Thyroid gland (tissue), 4 donors: ENCODE results near the gene ZNF496.
"Not testable (repeated sequence)": the region's sequence is repeated elsewhere in the genome, so short reads cannot be mapped to it uniquely, and the experiment has no call there.

ENCODE experiments used
- POLR2A ChIP-seq, 2 donors: fragments of 450-650 bp; IDR thresholded peaks; one replicate each; pipeline ENCODE4 v1.6.1; 2017; ENCODE audit warnings: antibody characterized with exemption in 2 of 2, mild to moderate bottlenecking in 2 of 2, moderate library complexity in 1 of 2
- TF ChIP-seq, protein P1 (sequence below), 6 experiments: fragments of 200-600 bp in 3 of 6; fragments of 450-650 bp in 3 of 6; sonication (generic) in 3 of 6; IDR thresholded peaks; one replicate each; pipeline ENCODE4 v1.5.1; 2016 to 2019; ENCODE audit warnings: antibody characterized with exemption in 6 of 6, mild to moderate bottlenecking in 2 of 6, inconsistent platforms in 1 of 6, moderate library complexity in 1 of 6

DNA sequence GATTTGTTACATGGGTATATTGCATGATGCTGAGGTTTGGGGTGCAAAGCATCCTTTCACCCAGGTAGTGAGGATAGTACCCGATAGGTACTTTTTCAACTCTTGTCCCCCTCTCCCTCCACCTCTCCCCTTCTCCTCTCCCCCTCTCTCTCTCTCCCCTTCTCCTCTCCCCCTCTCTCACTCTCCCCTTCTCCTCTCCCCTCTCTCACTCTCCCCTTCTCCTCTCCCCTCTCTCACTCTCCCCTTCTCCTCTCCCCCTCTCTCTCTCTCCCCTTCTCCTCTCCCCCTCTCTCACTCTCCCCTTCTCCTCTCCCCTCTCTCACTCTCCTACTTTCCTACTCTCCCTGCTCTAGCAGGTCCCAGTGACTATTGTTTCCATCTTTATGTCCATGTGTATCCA lies 31.3 kb upstream of the ZNF496 start:
- not testable (repeated sequence) for TF ChIP-seq POLR2A (IDR thresholded peaks at IDR 0.05)
- TF ChIP-seq, protein P1, sequence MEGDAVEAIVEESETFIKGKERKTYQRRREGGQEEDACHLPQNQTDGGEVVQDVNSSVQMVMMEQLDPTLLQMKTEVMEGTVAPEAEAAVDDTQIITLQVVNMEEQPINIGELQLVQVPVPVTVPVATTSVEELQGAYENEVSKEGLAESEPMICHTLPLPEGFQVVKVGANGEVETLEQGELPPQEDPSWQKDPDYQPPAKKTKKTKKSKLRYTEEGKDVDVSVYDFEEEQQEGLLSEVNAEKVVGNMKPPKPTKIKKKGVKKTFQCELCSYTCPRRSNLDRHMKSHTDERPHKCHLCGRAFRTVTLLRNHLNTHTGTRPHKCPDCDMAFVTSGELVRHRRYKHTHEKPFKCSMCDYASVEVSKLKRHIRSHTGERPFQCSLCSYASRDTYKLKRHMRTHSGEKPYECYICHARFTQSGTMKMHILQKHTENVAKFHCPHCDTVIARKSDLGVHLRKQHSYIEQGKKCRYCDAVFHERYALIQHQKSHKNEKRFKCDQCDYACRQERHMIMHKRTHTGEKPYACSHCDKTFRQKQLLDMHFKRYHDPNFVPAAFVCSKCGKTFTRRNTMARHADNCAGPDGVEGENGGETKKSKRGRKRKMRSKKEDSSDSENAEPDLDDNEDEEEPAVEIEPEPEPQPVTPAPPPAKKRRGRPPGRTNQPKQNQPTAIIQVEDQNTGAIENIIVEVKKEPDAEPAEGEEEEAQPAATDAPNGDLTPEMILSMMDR (IDR thresholded peaks at IDR 0.05): not testable (repeated sequence)
